Caki2 (cell line): ENCODE data around the gene RCBTB2. TPM values are rescaled to one million over a fixed set of nuclear protein-coding genes. Genes with fewer than 3 reads are reported as not detected.

Source experiments
- DNase-seq: peaks from one replicate; pipeline ENCODE4 v3.0.0-alpha.2; 2015; ENCODE audit warnings: low read depth
- in situ Hi-C: cut with HindIII; loops from 2 replicates; pipeline ENCODE4 v1.10.0; 2016; ENCODE audit warnings: low sequenced_read_pairs, low pct_unique_long_range_greater_than_20kb, mixed read lengths
- total RNA-seq: library from RNA; depleted of rRNA; stranded (reverse); fragments of >200 nt; shearing (Covaris generic); gene quantifications from 2 replicates; pipeline ENCODE4 v1.2.3, GENCODE V29; 2014; ENCODE audit warnings: low replicate concordance

The RCBTB2 gene
- total RNA-seq, 1 experiment from 2014 or later = 1.7 TPM

DNA sequence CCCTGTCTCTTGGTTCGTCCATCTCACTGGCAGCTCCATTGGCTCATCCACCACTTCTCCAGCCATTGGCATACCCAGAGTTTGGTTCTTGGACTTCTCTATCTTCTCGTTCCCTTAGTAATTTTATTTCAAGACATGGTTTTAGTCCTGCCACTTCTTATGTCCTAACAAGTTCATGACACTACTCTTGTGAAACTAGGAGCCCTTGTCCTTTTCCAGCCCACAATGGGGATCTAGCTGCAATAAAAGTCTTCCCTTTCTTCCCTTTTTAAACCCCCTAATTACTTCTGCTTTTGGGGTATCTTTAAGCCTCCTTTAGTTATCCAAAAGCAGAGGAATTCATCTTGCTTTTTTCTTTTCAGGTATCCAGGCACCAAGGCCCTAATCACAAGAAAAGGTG is 2.9 kb upstream of the RCBTB2 start:
- no peak for DNase-seq
- in situ Hi-C loops = no loop called here

DNA sequence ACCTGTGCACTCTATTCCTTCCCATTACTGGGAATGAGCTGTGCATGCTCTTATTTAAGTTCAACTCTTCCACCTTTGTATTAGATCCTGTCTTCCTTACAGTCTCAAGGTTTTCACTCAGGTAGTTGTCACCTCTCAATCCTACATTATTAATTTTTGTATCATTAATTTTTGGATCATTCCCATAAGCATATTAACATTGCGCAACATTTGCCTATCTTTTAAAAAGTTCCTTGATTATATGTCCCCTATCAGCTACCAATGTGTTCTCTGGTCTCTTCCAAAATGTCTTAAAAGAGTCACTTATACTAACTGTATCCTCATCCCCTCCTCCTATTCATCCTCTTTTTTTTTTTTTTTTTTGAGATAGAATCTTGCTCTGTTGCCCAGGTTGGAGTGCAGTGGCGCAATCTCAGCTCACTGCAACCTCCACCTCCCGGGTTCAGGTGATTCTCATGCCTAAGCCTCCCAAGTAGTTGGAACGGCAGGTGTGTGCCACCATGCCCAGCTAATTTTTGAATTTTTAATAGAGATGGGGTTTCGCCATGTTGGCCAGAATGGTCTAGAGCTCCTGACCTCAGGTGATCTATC is 2.1 kb upstream of the RCBTB2 start:
- in situ Hi-C loops = no loop called here
- DNase-seq = no peak

DNA sequence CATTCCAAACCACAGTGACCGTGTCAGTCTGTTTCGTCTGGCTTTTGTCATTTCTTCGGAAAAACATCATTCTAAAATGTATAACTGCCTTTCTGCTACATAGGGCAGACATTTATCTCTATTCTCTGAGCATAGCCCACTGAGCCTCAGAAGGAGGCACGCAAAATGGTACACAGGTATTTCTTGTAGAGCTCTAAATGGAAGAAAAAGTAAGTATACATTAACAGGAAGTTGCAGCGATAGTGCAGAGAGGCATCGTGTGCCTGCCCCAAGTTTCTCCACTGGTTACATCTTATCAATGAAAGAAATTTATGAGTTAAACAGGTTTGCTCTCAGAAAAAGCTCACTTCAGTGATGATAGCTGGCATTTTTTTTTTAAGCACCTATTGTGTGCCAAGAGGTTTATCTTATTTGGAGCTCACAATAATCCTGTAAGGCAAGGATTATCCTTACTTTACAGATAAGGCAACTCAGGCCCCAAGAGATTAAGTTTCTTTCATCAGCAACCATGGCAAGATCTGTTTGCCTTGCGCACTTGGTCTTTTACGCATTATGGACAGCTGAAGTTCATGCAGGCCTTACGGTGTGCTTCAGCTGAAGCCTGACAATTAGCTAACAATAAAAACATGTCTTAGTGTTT is 1.2 kb upstream of the RCBTB2 start:
- DNase-seq = no peak
- in situ Hi-C loops = no loop called here

DNA sequence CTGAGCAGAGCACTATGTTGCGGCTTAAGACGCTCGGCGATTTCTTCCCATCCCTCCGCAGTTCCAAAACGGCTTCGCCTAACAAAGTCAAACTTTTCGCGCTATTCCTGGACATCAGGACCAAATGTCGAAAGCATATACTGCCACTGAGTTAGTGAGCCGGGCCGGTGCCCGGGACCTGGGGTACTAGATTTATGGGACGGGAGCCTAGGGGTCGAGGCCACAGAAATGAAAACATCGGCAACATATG is 699 bp downstream of the RCBTB2 start:
- in situ Hi-C loops = no loop called here
- no peak for DNase-seq

DNA sequence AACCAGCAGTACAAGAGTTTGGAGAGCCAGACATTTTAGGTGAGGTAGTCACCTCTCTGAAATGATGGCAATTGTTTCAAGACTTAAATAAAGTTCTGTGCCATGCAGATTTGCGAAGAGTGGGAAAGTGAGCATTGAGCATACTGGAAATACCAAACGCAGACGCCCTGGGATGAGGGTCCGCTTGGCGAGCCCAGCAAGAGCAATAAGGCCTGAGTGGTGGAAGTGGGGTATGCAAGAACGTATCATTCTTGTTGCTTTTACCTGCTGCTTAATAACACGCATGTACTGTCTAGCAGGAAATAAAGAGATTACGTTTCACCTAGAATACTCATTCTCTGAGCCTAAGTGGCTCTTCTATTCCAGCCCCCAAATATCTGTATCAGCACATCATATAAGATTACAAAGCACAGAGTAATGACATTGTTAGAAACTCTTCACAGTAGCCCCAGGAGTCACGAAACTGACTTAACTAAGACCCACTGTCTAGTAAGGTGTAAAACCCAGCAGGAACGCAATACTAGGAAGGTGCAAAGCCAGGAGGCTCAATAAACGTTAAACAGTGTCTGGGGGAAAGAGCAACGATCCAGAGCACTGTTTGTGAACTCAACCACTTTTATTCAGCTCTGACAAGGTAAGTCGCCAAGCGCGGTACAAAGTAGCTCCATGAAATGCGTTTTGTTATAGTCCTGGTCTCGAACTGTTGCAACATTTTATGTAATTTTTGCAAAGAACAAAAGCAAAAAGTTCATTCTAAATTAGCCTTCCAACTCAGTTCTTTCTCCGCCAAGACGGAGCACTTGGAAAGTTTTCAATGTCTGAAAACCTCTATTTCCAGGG is 1.2 kb downstream of the RCBTB2 start:
- in situ Hi-C loops = no loop called here
- no peak for DNase-seq

DNA sequence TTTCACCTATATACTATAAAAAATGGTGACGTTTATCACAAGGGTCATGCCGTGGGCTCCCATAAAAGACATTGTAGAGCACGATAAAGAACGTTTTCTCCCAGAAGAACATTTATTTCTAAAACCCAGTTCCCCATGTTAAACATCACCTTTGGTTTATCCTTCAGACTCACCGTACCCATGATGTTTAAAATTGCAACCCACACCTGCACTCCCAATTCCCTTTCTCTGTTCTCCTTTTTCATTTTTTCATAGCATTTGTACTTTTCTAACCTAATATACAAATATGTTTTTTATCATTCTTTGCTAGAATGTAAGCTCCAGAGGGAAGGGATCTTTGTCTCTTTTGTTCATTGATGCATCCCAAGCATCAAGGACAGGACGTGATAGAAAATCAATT is 2.0 kb downstream of the RCBTB2 start:
- no peak for DNase-seq
- in situ Hi-C loops = no loop called here

DNA sequence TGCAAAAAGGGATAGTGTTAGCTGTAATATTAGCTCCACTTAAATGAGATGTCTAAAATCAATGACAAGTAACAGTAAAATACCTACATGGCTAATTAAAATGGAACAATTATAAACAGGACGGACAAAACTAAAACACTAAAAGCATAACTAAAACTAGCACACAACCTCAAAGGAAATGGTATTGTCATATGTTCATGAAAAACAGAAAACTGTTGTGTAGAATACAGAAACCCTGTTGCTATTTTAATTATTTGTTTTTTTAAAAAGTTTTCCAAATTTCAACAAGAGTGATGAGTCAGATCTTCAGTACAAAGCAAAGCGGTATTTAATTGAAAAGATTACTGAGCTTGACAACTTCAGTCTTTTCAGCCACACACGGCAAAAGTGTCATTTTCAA is 4.2 kb downstream of the RCBTB2 start:
- in situ Hi-C loops = no loop called here
- DNase-seq = no peak

DNA sequence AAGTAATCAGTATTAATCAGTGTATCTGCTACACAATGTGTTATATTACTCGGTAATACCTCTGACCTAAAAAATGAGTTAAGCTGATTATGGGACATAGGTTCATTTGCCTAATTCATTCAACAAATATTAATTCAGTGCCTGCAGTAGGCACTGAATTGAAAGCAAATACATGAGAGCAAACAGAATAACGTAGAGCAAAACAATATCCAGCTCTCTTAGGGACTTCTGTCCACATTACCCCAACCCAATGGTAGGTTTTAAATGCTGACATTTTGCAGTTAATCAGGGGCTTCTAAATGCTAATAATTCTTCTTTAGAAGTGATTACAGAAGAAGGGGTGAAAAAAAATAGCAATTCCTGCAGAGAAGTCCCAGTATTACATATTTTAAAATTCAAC is 4.9 kb downstream of the RCBTB2 start:
- in situ Hi-C loops = no loop called here
- no peak for DNase-seq

DNA sequence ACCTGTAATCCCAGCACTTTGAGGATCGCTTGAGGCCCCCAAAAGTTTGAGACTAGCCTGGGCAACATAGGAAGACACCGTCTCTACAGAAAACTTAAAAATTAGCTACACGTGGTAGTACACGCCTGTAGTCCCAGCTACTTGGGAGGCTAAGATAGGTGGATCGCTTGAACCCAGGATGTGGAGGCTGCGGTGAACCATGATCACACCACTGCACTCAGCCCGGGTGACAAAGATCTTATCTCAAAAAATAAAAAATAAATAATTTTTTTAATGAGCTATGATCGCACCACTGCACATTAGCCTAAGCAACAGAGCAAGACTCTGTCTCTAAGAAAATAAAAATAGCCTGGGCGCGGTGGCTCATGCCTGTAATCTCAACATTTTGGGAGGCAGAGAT is 6.6 kb downstream of the RCBTB2 start:
- in situ Hi-C loops = no loop called here
- DNase-seq = no peak

DNA sequence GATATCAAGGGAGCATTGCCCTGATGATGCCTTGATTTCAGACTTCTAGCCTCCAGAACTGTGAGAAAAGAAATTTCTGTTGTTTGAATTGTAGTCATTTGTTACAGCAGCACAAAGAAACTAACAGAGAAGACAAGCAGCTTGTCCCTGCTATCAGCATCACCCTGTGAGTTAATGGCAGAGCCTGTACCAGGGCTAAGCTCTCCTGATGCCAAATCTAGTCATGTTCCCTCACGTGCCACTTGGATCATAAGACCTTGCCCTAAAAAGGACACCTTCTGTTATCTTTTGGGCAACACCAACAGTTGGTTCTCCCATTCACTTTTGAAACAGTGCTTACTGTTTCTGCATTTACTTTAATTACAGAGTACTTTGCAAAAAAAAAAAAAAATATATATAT is 14.8 kb downstream of the RCBTB2 start:
- in situ Hi-C loops = no loop called here
- no peak for DNase-seq

DNA sequence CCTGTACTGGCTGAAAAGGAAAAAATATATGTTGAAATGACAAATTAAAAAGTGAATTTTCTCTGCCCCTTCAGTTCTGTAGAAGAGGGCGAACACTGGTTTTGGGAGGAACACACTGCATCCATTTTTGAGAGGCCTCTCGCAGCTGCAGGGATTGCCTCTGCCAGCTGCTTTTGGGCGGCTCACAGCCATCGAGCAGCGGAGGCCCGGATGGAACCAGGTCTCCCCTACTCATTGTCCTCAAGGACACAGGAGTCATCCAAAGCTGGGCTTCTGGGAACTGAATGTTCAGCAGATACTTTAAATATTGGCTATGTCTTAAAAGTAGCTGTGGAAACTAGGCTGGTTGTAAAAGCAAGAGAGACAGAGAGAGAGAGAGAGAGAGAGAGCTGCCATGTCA is 17.1 kb downstream of the RCBTB2 start:
- in situ Hi-C loops = no loop called here
- DNase-seq = no peak

DNA sequence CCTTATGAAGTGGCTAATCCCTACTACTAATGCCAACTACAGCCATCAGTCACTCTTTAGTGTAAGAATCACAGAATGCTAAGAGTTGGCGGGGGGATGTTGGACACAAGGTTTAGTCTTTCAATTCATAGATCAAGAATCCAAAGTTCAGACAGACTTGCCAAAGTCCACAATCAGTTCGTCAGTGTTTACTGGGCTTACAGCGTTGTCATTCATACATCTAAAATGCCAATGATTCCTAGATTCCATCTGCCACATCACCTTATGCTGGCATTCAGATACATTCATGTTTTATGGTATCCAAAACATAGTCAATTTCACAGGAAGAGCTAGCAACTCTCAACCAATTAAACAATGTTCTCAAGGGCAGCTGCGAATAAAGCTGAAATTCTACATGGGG is 18.1 kb downstream of the RCBTB2 start:
- in situ Hi-C loops = no loop called here
- DNase-seq = no peak

DNA sequence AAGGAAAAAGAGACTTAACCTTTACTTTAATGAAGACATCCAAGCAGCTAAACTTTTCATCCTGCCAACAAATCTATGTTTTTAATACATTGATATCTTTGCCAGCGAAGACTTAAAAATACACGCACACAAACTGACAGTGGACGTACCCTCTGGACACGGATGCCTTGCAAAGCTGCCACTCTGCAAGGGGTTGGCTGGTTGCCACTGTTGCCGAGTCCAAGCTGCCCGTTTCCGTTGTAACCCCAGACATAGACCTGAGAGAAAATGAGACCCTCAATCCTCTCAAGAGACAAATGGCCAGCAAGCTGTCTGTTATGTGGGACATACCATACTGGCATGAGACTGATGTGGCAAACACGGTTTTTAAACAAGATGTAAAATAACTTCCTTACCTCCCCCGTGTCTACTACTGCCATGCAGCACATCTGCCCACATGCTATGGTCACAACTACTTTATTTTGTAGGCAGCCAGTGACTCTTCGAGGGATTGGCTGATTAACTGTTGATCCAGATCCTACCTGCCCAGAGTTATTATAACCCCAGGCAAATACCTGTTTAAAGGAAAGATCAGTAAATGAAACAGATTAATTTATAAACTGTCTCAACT is 21.2 kb downstream of the RCBTB2 start:
- in situ Hi-C loops = no loop called here
- no peak for DNase-seq

DNA sequence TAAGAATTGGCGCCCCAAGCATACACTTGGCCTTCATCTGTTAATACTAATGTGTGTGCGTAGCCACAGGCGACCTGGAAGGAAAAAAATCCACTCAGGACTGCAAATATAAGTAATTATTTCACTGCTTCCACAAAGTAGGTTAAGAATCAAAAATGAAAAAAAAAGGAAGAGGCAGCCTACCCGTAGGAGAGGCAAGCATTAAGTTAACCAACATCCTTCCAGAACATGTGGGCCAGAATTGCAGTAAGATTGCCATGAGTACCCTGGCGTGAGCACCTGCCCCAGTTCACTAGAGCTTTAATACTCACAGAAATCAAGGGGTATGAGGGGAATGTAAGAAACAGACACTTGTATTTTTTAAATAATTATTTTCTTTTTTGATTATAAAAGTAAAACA is 22.2 kb downstream of the RCBTB2 start:
- in situ Hi-C loops = no loop called here
- DNase-seq = no peak

DNA sequence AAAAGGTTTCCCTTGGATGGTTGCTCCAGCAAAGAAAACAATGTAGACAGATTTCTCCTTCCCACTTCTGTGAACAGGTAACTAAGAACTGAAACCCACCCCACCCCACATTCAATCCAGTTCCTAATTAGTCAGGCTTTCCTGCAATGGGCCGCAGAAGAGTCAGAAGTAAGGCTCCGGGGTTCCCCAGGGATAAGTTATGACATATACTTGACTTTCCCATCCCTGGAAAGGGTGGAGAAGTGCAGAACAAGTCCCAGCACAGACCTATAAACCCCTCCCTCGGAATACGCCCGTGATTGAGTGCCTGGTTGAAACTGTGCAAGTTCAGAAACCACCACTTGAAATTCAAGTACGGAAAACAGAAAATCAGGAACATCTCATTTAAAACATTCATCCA is 24.9 kb downstream of the RCBTB2 start:
- DNase-seq = no peak
- in situ Hi-C loops = no loop called here

DNA sequence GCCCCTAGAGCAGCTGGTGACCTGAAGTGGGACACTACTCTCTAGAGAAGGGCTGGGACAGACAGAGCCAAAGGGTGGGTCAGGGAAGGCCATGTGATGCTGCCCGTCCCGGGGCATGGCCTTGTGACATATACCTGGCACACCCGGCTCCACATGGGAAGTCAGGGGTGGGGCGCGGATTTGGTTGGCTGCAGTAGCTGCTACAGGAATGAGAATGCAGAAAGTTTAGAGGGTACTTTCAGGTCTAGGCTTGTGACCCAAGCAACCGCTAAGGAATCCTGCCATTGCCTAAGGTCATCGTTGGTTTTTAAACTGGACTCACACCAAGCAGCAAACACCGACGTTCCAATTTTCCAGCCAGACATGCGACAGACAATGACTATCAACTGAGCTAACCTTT is 25.9 kb downstream of the RCBTB2 start:
- DNase-seq = no peak
- in situ Hi-C loops = no loop called here

DNA sequence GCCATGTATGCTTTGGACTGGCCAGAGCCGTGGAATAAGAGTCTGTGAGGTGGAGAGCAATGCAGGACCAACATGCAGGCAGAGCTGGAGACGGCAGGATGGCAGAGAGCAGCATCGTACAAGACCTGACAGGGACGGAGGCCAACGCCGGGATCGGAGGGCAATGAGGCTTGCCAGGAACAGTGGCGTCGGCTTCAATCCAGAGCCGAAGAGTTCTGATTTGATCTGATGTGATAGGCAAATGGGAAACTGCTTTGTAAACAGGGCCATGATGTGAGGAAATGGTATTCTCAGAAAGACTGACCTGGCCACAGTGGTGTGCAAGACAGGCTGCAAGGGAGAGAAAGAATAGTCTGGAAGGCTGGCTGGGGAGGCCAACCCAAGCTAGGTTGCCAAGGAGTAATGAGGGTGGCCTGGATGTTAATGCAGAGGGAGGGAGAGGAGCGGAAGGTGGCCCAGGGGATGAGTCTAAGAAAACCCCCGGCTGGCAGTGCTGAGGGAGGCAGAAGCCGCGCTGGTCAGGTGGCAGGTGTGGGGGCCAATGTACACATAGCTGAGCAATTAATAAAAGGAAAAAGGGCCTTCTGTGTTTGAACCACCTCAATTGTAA is 26.7 kb downstream of the RCBTB2 start:
- in situ Hi-C loops = no loop called here
- no peak for DNase-seq

DNA sequence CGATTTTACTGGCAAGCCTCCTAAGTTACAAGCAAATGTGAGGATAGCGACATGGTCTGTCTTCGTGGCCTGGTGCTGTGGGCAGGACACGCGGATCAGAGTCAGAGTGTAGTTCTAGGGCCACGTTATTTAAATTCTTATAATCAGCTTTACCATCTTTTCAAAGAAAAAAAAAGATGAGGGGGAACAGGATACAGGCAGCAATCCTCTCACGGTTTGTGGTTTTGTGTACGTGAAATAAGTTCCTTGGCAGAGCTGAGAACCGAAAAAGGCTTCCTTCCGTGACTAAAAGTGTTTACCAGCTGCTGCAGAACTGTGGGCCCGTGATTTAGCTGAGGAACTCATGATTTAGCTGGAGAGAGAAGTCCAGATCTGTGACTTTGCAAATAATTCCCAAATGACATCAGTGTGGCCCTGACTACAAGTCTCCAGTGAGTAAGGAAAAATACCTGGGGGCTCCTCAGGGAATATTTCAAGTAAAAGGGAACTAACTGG is 27.2 kb downstream of the RCBTB2 start:
- no peak for DNase-seq
- in situ Hi-C loops = no loop called here

DNA sequence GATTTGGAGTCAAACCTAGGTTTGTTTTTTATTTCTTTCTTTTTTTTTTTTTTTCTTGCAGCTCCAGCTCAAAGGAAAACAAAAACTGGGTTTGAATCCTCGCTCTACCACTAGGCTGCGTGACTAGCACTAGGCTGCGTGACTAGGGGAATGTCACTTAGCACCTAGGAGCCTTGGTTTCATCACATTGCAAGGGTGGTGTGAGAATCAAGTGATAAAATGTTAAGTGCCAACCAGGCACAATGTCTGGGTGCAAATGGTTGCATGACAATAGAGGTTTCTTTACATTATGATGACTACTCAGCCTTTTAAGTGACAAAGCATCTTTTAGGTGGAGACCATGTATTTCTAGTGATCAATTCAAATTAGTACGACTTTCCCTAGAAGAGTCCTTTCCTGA is 27.9 kb downstream of the RCBTB2 start:
- no peak for DNase-seq
- in situ Hi-C loops = no loop called here
